ENCODE measurements around the gene HOXA11.

HOXA11 gene

DNA sequence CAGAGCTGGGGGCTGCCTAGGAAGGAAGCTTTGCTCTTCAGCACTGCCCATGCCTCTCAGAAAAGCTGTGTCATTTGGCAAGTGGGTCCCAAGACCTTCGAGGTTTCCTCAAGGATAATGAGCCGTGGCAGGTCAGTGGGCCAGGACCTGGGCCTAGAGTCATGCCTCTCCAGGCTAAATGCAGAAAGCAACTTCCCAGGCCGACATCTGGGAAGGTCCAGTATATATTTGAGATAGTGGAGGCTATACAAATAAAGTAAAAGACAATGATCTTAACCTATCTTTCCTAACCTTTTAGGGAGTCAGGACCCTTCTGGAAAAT lies 8.5 kb downstream of the HOXA11 start:
- CTCF ChIA-PET, result interaction anchor here (1.4 to 2.2 kb wide), 2 partner anchors 15 to 20 kb away, joined by 3 to 8 read pairs; no protein-coding TSS in a partner anchor
- Mint-ChIP-seq H3K36me3 (peaks cover 8% of the 10 kb centered on the region), H3K4me1 (peaks cover 11% of the 10 kb centered on the region), H3K4me3 (no peak overlapping the region), H3K27ac (no peak overlapping the region), H3K9me3 (no peaks in the 10 kb centered on the region), H3K27me3 (peaks cover 98% of the 10 kb centered on the region)
- DNase-seq, result no peak

DNA sequence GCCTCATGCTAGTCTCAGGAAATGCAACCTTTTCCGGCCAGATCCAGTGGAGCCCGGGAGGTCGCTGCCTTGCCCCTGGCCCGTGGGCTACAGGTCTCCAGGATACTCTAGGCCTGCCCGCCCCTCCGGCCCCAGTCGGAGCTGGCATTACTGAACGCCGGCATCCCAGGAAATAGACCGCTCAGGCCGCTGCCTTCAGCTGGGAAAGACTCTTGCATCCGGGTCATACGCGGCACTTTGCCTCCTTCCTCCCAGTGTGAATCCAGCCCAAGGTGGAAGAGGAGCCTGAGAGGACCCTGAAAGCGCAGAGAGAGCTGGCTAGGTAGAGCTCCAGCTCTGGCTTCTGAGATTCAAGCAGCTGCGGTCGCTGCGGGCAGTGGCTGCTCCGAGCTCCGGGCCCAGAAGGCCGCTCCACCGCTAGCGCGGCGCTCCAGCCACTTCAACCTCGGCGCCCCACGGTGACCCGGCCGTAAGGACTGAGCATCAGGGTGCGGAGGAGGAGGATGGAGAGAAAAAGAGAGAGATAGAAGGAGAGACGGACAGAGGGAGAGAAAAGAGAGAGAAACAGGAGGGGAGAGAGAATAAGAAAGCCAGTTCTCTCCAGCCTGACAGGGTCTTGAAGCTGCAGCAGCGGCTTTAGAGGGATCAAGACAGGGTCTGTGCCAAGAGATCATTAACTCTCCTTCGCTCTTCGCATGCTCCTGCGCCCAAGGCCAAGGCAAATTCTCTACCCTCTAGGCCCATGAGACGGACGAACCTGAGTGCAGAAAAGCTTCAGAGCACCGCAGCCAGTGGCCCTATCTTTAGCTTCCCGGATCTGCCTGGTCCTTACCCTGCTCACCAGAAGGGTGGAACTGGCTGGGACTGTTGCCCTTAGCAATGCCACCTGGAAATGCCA lies 9.2 kb downstream of the HOXA11 start:
- Mint-ChIP-seq H3K36me3 (peaks cover 8% of the 10 kb centered on the region), H3K9me3 (no peaks in the 10 kb centered on the region), H3K27me3 (peaks cover 98% of the 10 kb centered on the region), H3K27ac (no peak overlapping the region), H3K4me1 (peaks cover 12% of the 10 kb centered on the region), H3K4me3 (no peak overlapping the region)
- peak; percentile 10 for DNase-seq
- CTCF ChIA-PET, result interaction anchor here (1.4 to 2.2 kb wide), 2 partner anchors 14 to 20 kb away, joined by 3 to 8 read pairs; no protein-coding TSS in a partner anchor

DNA sequence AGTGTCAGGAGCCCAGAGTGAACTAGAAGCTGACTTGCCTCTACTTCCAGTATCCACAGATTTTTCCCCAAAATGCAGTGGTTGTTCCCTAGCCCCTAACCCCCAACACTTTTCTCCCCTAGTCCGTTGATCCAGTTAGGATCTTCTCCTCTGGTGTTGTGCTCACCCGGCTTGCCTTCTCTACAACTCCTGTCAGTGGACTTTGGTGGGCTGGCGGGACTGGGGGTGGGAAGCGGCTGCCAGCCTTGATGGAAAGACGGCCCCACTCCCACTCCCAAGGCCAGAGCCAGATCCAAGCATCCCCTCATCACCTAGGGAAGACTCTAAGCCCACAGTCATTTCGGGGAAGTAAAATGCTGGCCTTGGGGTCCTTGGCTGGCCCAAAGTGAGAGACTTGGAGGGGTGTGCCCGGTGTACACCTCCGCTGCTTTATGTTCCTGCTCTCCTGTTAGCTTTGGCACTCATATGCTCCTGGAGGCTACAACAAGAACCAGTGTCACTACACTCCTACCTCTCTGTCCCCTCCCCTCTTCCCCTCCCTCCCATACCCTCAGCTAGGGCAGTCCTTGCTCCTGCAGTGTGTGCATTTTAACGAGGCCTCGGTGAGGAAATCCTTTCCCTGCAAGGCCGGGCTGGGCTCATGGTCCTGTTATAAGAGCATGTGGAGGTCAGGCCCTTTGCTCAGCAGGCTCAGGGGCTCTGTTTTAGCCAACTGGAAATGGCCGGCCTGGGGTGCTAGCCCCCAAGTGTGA lies 10.0 kb downstream of the HOXA11 start:
- H3K4me3 Mint-ChIP-seq, result no peak overlapping the region
- H3K9me3 Mint-ChIP-seq, result no peaks in the 10 kb centered on the region
- CTCF ChIA-PET, result no interaction called here
- H3K27ac Mint-ChIP-seq, result peak overlapping the region; percentile 83
- H3K36me3 Mint-ChIP-seq, result peaks cover 8% of the 10 kb centered on the region
- peaks cover 97% of the 10 kb centered on the region for H3K27me3 Mint-ChIP-seq
- peak; percentile 8 for DNase-seq
- H3K4me1 Mint-ChIP-seq, result peaks cover 10% of the 10 kb centered on the region

DNA sequence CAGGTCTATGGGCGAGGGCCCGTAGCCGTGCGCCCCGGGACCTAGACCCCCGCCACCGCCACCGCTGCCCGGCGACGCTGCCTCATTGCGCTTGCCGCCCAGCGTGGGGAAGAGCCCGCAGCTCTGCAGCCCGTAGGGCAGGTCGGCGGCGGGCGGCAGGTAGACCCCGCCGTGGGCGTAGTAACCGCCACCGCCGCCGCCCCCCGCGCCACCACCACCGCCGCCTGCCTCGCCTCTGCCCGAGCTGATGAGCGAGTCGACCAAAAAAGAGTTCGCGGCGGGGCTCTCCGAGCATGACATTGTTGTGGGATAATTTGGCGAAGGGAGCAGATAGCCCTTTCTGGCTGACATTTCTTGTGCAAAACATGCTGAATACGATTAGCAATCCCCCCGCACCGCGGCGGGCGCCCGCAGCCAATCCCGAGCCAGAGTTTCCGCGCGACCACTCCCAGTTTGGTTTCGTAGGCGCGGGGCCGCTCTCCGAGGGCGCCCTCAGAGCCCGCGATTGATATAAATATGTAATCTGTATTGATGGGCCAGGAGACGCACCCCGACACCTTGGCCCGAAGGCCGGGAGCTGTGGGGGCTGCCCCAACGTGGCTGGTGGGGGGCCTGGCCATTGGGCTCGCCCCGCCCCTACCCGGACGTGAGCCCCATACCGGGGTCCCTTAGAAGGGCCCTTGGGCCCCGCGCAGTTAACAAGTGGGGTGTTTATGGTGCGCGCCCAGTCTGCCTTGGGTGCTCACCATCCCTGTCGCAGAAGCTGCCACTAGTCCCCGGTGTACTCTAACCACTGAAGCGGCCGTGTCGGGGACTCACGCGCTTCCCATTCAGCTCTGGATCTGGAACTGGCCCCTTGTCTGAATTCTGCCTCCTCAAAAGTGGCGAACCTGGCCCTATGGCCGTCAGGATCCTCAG lies 10.8 kb downstream of the HOXA11 start, which contains the start of gene HOXA10:
HOXA10 (minus strand) TSS at position 365 of the 918 bp plus-strand sequence; CDS start at position 351, 14 bp downstream.
- CTCF ChIA-PET, result no interaction called here
- Mint-ChIP-seq H3K36me3 (peaks cover 8% of the 10 kb centered on the region), H3K27me3 (peaks cover 97% of the 10 kb centered on the region), H3K27ac (peak within 1 kb of the TSS; percentile 83), H3K4me3 (no peak within 1 kb of the TSS), H3K4me1 (peaks cover 6% of the 10 kb centered on the region), H3K9me3 (no peaks in the 10 kb centered on the region)
- peak; percentile 14 for DNase-seq

DNA sequence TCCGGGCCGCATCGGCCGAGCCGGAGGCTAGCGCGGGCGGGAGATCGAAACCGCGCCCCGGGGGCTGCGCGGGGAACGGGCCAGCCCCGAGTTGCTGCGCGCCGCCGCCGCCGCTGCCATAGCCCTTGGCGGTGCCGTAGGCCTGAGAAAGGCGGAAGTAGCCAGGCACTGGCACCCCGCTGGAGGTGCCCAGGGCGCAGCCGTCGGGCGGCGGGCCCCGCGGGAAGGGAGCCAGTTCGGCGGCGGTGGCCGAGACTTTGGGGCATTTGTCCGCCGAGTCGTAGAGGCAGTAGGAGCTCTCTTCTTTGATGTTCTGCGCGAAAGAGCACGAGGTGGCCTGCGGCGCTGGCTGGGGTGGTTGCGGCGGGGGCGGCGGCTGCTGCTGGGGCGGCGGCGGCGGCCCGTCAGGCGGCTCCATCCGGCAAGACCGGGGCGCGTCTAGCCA lies 11.5 kb downstream of the HOXA11 start:
- CTCF ChIA-PET, result no interaction called here
- DNase-seq, result peak; percentile 21
- Mint-ChIP-seq H3K4me3 (no peak overlapping the region), H3K9me3 (no peaks in the 10 kb centered on the region), H3K4me1 (peaks cover 10% of the 10 kb centered on the region), H3K36me3 (peaks cover 8% of the 10 kb centered on the region), H3K27me3 (peaks cover 98% of the 10 kb centered on the region), H3K27ac (no peak overlapping the region)

DNA sequence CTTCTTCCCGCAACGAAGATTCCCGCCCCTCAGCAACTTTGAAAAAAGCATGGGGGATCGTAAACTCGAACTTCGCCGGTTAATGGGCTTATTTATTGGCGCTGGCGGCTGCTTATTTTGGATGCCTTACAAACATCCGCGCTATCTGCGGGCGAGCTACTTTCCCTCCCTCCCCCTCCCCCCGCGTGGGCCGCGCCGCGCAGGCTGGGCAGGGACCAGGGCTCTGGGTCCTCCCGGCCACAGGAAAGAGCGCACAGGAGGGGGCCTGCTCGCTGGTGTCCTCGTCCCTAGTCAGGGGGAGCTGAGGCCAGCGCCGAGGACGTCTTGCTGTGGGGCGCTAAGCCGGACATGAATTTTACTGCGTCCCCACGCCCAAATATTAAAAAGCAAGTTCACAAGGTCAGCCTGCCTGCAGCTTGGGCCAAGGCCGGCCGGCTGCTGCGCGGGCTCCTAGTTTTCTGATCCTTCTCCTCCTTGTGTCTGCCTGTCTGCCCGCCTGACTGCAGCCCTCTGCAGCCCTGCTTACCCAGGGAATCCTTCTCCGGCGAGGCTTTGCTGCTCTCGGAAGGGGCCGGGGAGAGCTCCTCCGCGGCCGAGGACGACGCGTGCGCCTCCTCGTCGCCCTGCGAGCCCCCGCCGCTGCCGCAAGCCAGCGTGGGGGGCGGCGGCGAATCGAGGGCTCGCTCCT lies 12.1 kb downstream of the HOXA11 start:
- peaks cover 98% of the 10 kb centered on the region for H3K27me3 Mint-ChIP-seq
- DNase-seq, result peak; percentile 20
- peaks cover 8% of the 10 kb centered on the region for H3K36me3 Mint-ChIP-seq
- peak overlapping the region; percentile 68 for H3K27ac Mint-ChIP-seq
- CTCF ChIA-PET, result interaction anchor here (2.3 kb wide), 1 partner anchor 23 kb away, joined by 6 read pairs; no protein-coding TSS in a partner anchor
- H3K4me1 Mint-ChIP-seq, result peaks cover 10% of the 10 kb centered on the region
- H3K4me3 Mint-ChIP-seq, result no peak overlapping the region
- no peaks in the 10 kb centered on the region for H3K9me3 Mint-ChIP-seq

DNA sequence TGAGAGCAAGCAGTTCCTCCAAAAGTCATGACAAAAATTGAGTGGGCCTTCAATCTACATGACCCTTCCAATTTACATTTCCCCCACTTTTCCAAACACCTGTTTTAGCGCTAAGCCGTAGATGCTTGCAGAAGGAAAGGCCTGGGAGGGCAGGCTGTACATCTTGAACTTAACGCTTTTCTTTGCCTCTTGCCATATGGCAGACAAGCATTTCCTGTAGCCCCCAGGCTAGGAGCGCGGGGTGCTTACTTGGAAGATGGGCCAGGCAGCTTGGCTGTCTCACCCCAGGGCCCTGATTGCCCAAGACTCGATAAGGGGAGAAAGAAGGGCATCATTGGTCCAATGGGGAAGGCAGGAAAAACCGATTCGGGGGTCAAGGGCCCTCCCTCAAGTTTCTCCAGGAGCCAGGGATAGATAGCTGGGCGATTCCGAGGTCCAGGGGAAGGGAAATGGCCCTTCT lies 12.7 kb downstream of the HOXA11 start:
- H3K36me3 Mint-ChIP-seq, result peaks cover 8% of the 10 kb centered on the region
- no peaks in the 10 kb centered on the region for H3K9me3 Mint-ChIP-seq
- H3K27ac Mint-ChIP-seq, result peak overlapping the region; percentile 68
- CTCF ChIA-PET, result interaction anchor here (2.3 kb wide), 1 partner anchor 24 kb away, joined by 6 read pairs; no protein-coding TSS in a partner anchor
- H3K27me3 Mint-ChIP-seq, result peaks cover 98% of the 10 kb centered on the region
- H3K4me3 Mint-ChIP-seq, result peak overlapping the region; percentile 27
- peaks cover 10% of the 10 kb centered on the region for H3K4me1 Mint-ChIP-seq
- DNase-seq, result peak; percentile 17

DNA sequence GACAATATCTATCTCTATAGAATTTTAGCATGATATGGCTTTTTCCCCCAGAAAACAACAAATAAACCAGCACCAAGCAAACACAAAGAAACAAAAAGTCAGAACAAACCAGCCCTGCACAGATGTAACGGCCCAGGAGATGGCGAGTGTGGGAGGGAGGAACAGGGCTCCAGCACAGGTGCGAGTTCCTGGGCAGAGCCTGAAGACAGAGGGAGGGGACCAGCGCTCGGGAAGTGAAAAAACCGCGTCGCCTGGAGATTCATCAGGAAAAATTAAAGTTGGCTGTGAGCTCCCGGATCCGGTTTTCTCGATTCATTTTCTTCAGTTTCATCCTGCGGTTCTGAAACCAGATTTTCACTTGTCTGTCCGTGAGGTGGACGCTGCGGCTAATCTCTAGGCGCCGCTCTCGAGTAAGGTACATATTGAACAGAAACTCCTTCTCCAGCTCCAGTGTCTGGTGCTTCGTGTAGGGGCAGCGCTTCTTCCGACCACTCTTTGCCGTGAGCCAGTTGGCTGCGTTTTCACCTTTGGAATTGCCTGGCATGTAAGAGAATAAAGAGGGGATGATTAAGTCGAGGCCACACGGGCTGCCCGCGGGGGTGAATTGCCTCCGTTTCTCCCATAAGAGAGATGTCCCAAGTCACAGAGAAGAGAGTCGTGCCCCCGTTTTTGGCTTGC lies 13.3 kb downstream of the HOXA11 start:
- peak; percentile 19 for DNase-seq

DNA sequence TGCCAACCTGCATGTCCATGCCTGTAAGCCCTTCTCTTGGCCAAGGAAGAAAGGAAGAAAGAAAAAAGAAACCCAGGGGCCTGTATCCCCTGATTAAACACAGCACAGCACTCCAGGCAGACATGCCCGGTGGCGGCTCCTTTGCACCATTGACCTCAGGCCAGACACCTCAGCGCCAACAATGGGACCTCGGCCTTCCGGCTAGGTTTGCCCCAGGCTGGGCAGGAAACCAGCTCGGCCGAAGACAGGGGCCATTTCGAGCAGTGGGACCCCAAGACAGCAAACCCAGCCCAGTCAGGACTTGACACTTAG lies 13.8 kb downstream of the HOXA11 start:
- peaks cover 98% of the 10 kb centered on the region for H3K27me3 Mint-ChIP-seq
- CTCF ChIA-PET, result interaction anchor here (2.3 kb wide), 1 partner anchor 25 kb away, joined by 6 read pairs; no protein-coding TSS in a partner anchor
- peak overlapping the region; percentile 67 for H3K27ac Mint-ChIP-seq
- peaks cover 8% of the 10 kb centered on the region for H3K36me3 Mint-ChIP-seq
- DNase-seq, result no peak
- peaks cover 14% of the 10 kb centered on the region for H3K4me1 Mint-ChIP-seq
- H3K9me3 Mint-ChIP-seq, result no peaks in the 10 kb centered on the region
- H3K4me3 Mint-ChIP-seq, result no peak overlapping the region

More for the DNA sequence above, 13.3 kb downstream of the HOXA11 start:
- Mint-ChIP-seq H3K4me3 (peak overlapping the region; percentile 27), H3K4me1 (peaks cover 14% of the 10 kb centered on the region), H3K27me3 (peaks cover 98% of the 10 kb centered on the region), H3K27ac (peak overlapping the region; percentile 68), H3K9me3 (no peaks in the 10 kb centered on the region), H3K36me3 (peaks cover 8% of the 10 kb centered on the region)
- CTCF ChIA-PET, result interaction anchor here (2.3 kb wide), 1 partner anchor 24 kb away, joined by 6 read pairs; no protein-coding TSS in a partner anchor

DNA sequence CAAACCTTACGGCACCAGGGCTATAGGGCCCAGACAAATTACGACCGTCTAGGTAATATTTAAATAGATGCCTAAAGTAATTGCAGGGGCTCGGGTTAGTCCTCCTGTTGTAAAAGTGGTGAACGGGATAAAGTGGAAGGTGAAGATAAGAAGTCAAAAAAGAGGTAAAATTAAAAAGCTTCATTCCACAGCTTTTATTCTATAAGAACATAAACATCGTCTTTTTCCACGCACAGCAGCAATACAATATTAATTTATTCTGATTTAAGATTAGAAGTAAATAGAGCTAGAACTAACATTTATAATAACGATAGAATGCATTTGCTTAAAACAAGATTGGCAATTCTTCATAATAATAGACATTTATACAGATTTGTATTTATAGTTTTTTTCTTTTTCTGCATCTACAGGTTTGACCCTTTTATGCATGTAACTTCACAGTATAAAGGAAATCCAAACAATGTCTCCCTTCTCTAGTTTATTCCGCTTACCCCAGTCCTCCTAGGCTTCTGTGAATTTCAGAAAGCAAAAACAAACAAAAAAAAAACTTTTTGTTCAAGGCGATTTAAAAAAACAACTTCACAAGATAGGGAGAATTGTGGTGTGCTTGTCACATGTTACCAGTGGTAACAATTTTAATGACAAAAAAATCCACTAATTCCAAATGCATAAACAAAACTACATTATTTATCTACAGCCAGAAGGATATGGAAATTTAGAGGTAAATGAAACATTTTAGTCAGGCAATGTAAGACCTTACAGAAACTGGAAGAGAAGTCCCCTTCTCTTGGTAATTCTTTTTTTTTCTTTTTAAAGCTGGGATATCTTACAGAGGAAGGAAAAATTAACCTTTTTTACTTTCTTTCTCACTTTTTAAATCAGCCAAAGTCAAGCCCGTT lies 14.4 kb downstream of the HOXA11 start:
- Mint-ChIP-seq H3K4me1 (peaks cover 14% of the 10 kb centered on the region), H3K27ac (peak overlapping the region; percentile 79), H3K27me3 (peaks cover 98% of the 10 kb centered on the region), H3K4me3 (no peak overlapping the region), H3K9me3 (no peaks in the 10 kb centered on the region), H3K36me3 (peaks cover 8% of the 10 kb centered on the region)
- CTCF ChIA-PET, result interaction anchor here (0.6 to 2.3 kb wide), 2 partner anchors 25 to 768 kb away, joined by 4 to 6 read pairs; no protein-coding TSS in a partner anchor
- DNase-seq, result no peak

DNA sequence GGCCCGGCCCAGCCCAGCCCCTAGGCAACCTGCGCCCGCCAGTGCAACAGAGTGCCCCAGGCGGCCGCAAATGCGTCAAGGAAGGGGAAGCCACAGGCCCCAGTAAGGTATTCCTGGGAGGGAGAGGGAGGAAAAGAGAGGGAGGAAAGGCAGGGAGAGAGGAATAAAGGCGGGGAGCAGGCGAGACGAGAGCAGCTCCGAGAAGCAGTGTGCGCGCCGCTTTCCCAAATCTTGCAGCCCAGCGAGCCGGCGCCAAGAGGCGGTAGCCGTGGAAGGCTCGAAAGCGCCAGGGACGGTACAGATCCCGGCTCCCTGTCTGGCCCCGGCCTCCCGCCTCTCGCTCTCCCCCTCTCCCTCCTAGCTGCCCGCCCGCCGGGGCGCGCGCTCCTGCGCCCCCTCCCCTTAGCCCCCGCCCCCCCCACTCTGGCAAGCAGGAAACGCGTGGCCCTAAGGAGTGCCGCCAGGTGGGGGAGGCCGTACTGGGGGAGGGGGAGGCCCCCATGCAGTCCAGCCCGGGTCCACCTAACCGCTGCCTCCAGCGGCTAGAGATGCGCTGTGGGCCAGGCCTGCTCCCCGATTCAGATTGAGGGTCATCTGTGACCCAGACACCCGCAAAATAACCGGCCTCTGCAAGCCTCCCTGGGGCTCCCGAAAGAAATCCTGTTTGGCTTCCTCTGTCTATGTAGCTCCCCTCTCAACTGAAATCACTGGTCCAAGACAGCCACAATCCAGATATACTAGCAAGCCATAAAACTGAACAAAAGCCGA lies 15.2 kb downstream of the HOXA11 start:
- DNase-seq, result no peak
- Mint-ChIP-seq H3K9me3 (no peaks in the 10 kb centered on the region), H3K4me1 (peaks cover 14% of the 10 kb centered on the region), H3K27ac (peak overlapping the region; percentile 83), H3K27me3 (peaks cover 98% of the 10 kb centered on the region), H3K4me3 (no peak overlapping the region), H3K36me3 (peaks cover 7% of the 10 kb centered on the region)
- CTCF ChIA-PET, result no interaction called here

Data from activated naive CD4-positive, alpha-beta T cell treated with anti-CD3 and anti-CD28 coated beads, Interleukin-2, amount 10 ng/mL, durations not matched to agents 7 days and 5 days (primary cell).